Right lobe of liver (tissue), 4 donors: Measurements from ENCODE around the gene CEND1.

ENCODE experiments used
- POLR2A ChIP-seq: fragments of 450-650 bp; IDR thresholded peaks from one replicate; pipeline ENCODE4 v1.6.1; 2017; ENCODE audit warnings: antibody characterized with exemption, mild to moderate bottlenecking
- TF ChIP-seq, protein P1 (sequence below), 4 donors: fragments of 200-600 bp in 3 of 4; fragments of 450-650 bp in 1 of 4; IDR thresholded peaks; one replicate each; pipeline versions ENCODE4 v1.5.1 to v1.8.0; 2016 to 2022; ENCODE audit warnings: antibody characterized with exemption in 4 of 4, mild to moderate bottlenecking in 2 of 4
- donor health status: DM: no; HTN: no; CAD: no.
- donor health status: DM: no; HTN: no; CAD: no.
- donor health status: DM: no; HTN: yes; CAD: no.

DNA sequence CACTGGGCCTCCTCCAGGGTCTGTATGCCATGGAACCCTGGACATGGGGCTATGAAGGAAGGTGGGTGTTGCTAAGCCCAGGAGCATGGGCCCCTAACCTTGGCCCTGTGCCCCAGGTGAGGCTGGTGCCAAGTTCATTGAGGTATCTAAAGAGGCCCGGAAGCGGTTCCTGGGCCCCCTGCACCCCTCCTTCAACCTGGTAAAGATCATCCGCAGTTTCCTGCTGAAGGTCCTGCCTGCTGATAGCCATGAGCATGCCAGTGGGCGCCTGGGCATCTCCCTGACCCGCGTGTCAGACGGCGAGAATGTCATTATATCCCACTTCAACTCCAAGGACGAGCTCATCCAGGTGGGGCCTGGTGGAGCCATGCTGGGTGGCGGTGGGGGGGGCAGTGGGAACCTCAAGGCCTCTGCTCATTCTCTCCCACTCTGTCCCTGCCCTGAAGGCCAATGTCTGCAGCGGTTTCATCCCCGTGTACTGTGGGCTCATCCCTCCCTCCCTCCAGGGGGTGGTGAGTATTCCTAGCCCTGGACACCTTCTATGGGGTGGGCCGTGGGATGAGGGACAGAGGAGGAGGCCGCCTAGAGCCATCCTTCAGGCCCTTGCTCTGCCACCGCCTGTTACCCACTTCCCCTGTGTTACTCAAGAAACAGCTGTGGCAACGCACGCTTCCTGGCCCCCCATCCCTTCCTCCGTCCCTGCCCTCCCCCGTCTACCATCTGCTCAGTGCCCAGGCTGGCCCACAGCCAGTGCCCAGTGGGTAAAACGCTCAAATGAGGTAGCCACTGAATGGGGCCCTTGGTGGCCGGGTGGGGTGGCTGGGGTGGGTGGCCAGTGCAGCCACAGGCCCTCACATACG, 31.9 kb upstream of the CEND1 start:
- TF ChIP-seq, protein P1, sequence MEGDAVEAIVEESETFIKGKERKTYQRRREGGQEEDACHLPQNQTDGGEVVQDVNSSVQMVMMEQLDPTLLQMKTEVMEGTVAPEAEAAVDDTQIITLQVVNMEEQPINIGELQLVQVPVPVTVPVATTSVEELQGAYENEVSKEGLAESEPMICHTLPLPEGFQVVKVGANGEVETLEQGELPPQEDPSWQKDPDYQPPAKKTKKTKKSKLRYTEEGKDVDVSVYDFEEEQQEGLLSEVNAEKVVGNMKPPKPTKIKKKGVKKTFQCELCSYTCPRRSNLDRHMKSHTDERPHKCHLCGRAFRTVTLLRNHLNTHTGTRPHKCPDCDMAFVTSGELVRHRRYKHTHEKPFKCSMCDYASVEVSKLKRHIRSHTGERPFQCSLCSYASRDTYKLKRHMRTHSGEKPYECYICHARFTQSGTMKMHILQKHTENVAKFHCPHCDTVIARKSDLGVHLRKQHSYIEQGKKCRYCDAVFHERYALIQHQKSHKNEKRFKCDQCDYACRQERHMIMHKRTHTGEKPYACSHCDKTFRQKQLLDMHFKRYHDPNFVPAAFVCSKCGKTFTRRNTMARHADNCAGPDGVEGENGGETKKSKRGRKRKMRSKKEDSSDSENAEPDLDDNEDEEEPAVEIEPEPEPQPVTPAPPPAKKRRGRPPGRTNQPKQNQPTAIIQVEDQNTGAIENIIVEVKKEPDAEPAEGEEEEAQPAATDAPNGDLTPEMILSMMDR (IDR thresholded peaks at IDR 0.05) = no peak
- TF ChIP-seq POLR2A = no peak
